NCI-H226 (cell line): ENCODE data around the gene ATXN7.
A peak's percentile ranks its signal among the peaks of the same experiment; 100 is the strongest.

Source experiments
- DNase-seq: peaks from one replicate; pipeline ENCODE4 v3.0.0-alpha.2; 2015

The ATXN7 gene

GRCh38 chr3:63968612-63969350 is 105.1 kb downstream of the ATXN7 start:
- no peak for DNase-seq

- DNase-seq, result no peak
These were observed 106.2 kb downstream of the ATXN7 start for GRCh38 chr3:63969876-63970275.

- DNase-seq, result no peak
These were observed 107.2 kb downstream of the ATXN7 start for GRCh38 chr3:63970631-63971475.

GRCh38 chr3:63972196-63972595 is 108.5 kb downstream of the ATXN7 start:
- peak; percentile 56 for DNase-seq

- no peak for DNase-seq
These were observed 109.3 kb downstream of the ATXN7 start for GRCh38 chr3:63972987-63973386.

GRCh38 chr3:63973406-63973805 is 109.7 kb downstream of the ATXN7 start:
- no peak for DNase-seq

GRCh38 chr3:63974451-63974850 is 110.8 kb downstream of the ATXN7 start:
- DNase-seq, result no peak

GRCh38 chr3:63975723-63976122 is 112.1 kb downstream of the ATXN7 start:
- peak; percentile 23 for DNase-seq

GRCh38 chr3:63976161-63976871 is 112.6 kb downstream of the ATXN7 start:
- DNase-seq, result peak; percentile 87

GRCh38 chr3:63976872-63977200 is 113.2 kb downstream of the ATXN7 start:
- no peak for DNase-seq

- no peak for DNase-seq
These were observed 114.2 kb downstream of the ATXN7 start for GRCh38 chr3:63977893-63978292.

GRCh38 chr3:63979093-63979885 is 115.6 kb downstream of the ATXN7 start:
- DNase-seq, result peak; percentile 21

GRCh38 chr3:63980019-63980418 is 116.4 kb downstream of the ATXN7 start:
- DNase-seq, result no peak

- no peak for DNase-seq
These were observed 117.3 kb downstream of the ATXN7 start for GRCh38 chr3:63980830-63981498.

- DNase-seq, result no peak
These were observed 118.3 kb downstream of the ATXN7 start for GRCh38 chr3:63981980-63982379.

- DNase-seq, result no peak
These were observed 120.7 kb downstream of the ATXN7 start for GRCh38 chr3:63984391-63984790.

GRCh38 chr3:63986146-63986545 is 122.5 kb downstream of the ATXN7 start:
- no peak for DNase-seq

- no peak for DNase-seq
These were observed 123.2 kb downstream of the ATXN7 start for GRCh38 chr3:63986831-63987230.

GRCh38 chr3:63988943-63989342 is 125.3 kb downstream of the ATXN7 start:
- no peak for DNase-seq

- no peak for DNase-seq
These were observed 126.5 kb downstream of the ATXN7 start for GRCh38 chr3:63990204-63990603.

- DNase-seq, result no peak
These were observed 127.1 kb downstream of the ATXN7 start for GRCh38 chr3:63990733-63991132.

- no peak for DNase-seq
These were observed 128.0 kb downstream of the ATXN7 start for GRCh38 chr3:63991666-63992065.
